22Rv1 (cell line): ENCODE results near the gene TMEM131.
A peak's percentile ranks its signal among the peaks of the same experiment; 100 is the strongest.

Experiments
- H3K27ac ChIP-seq: fragments of 450-650 bp; 2 replicates; pipeline ENCODE4 v1.5.1; 2017
- ZFX ChIP-seq: fragments of 450-650 bp; IDR thresholded peaks from 2 replicates; pipeline ENCODE4 v1.6.1; 2017; ENCODE audit warnings: antibody characterized with exemption, borderline replicate concordance
- TF ChIP-seq, protein P1 (sequence below): fragments of 450-650 bp; IDR thresholded peaks from 2 replicates; pipeline ENCODE4 v1.5.1; 2017; ENCODE audit warnings: mild to moderate bottlenecking

TMEM131 gene

GRCh38 chr2:97995026-97995733 is 568 bp downstream of the TMEM131 start:
- H3K27ac ChIP-seq, result peak overlapping the region; percentile 94
- no peak for TF ChIP-seq ZFX

GRCh38 chr2:97994476-97994875 is 1.3 kb downstream of the TMEM131 start:
- TF ChIP-seq, protein P1, sequence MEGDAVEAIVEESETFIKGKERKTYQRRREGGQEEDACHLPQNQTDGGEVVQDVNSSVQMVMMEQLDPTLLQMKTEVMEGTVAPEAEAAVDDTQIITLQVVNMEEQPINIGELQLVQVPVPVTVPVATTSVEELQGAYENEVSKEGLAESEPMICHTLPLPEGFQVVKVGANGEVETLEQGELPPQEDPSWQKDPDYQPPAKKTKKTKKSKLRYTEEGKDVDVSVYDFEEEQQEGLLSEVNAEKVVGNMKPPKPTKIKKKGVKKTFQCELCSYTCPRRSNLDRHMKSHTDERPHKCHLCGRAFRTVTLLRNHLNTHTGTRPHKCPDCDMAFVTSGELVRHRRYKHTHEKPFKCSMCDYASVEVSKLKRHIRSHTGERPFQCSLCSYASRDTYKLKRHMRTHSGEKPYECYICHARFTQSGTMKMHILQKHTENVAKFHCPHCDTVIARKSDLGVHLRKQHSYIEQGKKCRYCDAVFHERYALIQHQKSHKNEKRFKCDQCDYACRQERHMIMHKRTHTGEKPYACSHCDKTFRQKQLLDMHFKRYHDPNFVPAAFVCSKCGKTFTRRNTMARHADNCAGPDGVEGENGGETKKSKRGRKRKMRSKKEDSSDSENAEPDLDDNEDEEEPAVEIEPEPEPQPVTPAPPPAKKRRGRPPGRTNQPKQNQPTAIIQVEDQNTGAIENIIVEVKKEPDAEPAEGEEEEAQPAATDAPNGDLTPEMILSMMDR, result no peak
- TF ChIP-seq ZFX, result no peak

GRCh38 chr2:97993926-97994325 is 1.8 kb downstream of the TMEM131 start:
- H3K27ac ChIP-seq, result peak overlapping the region; percentile 38; the same call in 1 of the 2 replicates
- TF ChIP-seq, protein P1, result no peak
- TF ChIP-seq ZFX, result no peak

More at GRCh38 chr2:97994476-97994875, 1.3 kb downstream of the TMEM131 start:
- peak overlapping the region; percentile 94; the same call in 1 of the 2 replicates for H3K27ac ChIP-seq

GRCh38 chr2:97992836-97993825 is 2.6 kb downstream of the TMEM131 start:
- peak overlapping the region; percentile 38; the same call in 1 of the 2 replicates for H3K27ac ChIP-seq
- TF ChIP-seq, protein P1, result no peak
- no peak for TF ChIP-seq ZFX

DNA sequence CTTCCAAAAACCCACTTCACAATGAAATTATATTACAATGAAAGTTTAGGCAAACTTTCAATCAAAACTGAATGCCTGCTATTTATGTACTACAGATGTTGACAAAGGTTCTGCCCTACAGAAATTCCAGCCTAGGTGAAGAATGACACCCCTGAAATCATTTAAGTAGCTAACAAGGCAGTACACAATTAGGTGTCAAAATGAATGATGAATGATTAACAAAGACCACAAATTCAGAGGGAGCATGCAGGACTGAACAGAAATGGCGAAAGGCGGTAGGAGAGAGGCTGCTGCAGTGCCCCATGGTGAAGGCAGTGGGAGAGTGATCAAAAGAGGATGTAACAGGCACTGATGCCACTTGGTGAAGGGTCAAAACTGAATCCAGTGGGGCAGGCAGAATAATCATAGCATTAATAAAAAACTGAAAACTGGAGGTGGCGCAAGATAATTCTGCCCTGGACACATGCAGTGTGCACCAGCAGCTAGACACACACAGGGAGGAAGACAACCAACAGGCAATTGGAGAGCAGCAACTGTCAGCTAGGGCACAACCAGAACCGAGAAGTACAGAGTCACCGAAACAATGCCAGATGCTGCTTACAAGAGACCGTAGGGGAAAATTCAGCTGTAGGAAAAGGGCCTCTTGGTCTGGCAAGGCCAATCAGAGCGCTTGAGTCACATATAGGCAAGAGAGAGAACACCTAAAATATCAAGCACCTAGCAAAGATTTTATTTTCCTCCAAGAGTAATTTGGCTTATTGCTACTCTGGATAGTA is 4.5 kb downstream of the TMEM131 start:
- no peak overlapping the region for H3K27ac ChIP-seq
- TF ChIP-seq, protein P1, result no peak
- TF ChIP-seq ZFX, result no peak

GRCh38 chr2:97988722-97989121 is 7.0 kb downstream of the TMEM131 start:
- TF ChIP-seq, protein P1, result no peak
- no peak for TF ChIP-seq ZFX

DNA sequence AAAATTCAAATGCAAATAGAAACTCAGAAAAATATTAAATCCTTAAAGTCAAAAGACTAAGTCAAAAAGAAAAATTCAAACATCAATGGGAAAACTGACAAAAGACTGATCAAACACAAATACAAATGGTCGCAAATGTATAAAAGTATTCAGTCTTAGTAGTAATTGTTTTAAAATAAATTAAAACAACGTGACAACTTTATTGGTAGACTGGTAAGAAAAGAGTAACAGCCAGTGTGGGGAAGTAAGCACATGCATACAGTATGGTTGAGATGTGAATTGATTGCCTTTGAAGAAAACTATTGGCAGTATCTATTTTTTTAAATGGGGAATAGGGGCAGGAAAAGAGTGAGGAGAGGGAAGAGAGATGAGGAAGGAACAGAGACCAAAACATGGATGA is 9.8 kb downstream of the TMEM131 start:
- H3K27ac ChIP-seq, result no peak overlapping the region
- TF ChIP-seq, protein P1, result no peak

More at GRCh38 chr2:97988722-97989121, 7.0 kb downstream of the TMEM131 start:
- H3K27ac ChIP-seq, result no peak overlapping the region
